KMS-11 (cell line): ENCODE measurements around the gene LMNA.
"Not testable (repeated sequence)": the region's sequence is repeated elsewhere in the genome, so short reads cannot be mapped to it uniquely, and the experiment has no call there.

ENCODE experiments used
- H2AFZ ChIP-seq: fragments of 200-600 bp; sonication (generic); 2 replicates; pipeline ENCODE4 v1.6.1; 2016; ENCODE audit warnings: antibody characterized with exemption, mixed run types, low read depth
- H3K27ac ChIP-seq: fragments of 200-600 bp; sonication (generic); 2 replicates; pipeline ENCODE4 v1.6.1; 2016; ENCODE audit warnings: mild to moderate bottlenecking, mixed run types
- H3K27me3 ChIP-seq: fragments of 200-600 bp; sonication (generic); 2 replicates; pipeline ENCODE4 v1.6.1; 2017; ENCODE audit warnings: mild to moderate bottlenecking, low read depth, mixed run types, moderate library complexity; ENCODE audit not compliant: insufficient read depth
- H3K36me3 ChIP-seq: fragments of 200-600 bp; sonication (generic); 2 replicates; pipeline ENCODE4 v1.6.1; 2017; ENCODE audit warnings: mild to moderate bottlenecking, mixed run types; ENCODE audit not compliant: insufficient read depth
- H3K4me1 ChIP-seq: fragments of 200-600 bp; sonication (generic); 2 replicates; pipeline ENCODE4 v1.6.1; 2016; ENCODE audit warnings: mild to moderate bottlenecking, low read depth, mixed run types; ENCODE audit not compliant: poor library complexity, severe bottlenecking
- H3K4me2 ChIP-seq: fragments of 200-600 bp; sonication (generic); 2 replicates; pipeline ENCODE4 v1.7.0; 2016; ENCODE audit warnings: mild to moderate bottlenecking, mixed run types
- H3K4me3 ChIP-seq: fragments of 200-600 bp; sonication (generic); IDR thresholded peaks from 2 replicates; pipeline ENCODE4 v1.6.1; 2017; ENCODE audit warnings: low read depth, low read length, mixed read lengths; ENCODE audit not compliant: insufficient read depth
- H3K79me2 ChIP-seq: fragments of 200-600 bp; sonication (generic); 2 replicates; pipeline ENCODE4 v1.6.1; 2016; ENCODE audit warnings: low read depth, mixed run types; ENCODE audit not compliant: insufficient read depth
- H3K9ac ChIP-seq: fragments of 200-600 bp; sonication (generic); 2 replicates; pipeline ENCODE4 v1.6.1; 2016; ENCODE audit warnings: mild to moderate bottlenecking, mixed run types
- H4K20me1 ChIP-seq: fragments of 200-600 bp; sonication (generic); 2 replicates; pipeline ENCODE4 v1.6.1; 2016; ENCODE audit warnings: mild to moderate bottlenecking, mixed run types; ENCODE audit not compliant: insufficient read depth
- CTCF ChIP-seq: fragments of 200-600 bp; sonication (generic); conservative IDR thresholded peaks from 2 replicates; pipeline ENCODE4 v1.6.1; 2017; ENCODE audit warnings: low read depth, mild to moderate bottlenecking, antibody characterized with exemption, low read length, moderate library complexity, mixed read lengths

LMNA gene

GRCh38 chr1:156117414-156118176, 3.1 kb downstream of the LMNA start:
- TF ChIP-seq CTCF: no peak
- H3K27ac ChIP-seq: no peak overlapping the region
- H3K4me2 ChIP-seq: peak overlapping the region; percentile 91; the same call in 1 of the 2 replicates
- H3K79me2 ChIP-seq: peaks cover 79% of the 10 kb centered on the region
- no peaks in the 10 kb centered on the region for H3K36me3 ChIP-seq
- peaks cover 82% of the 10 kb centered on the region for H3K4me1 ChIP-seq
- H3K4me3 ChIP-seq: no peak overlapping the region
- no peaks in the 10 kb centered on the region for H4K20me1 ChIP-seq
- H3K27me3 ChIP-seq: no peaks in the 10 kb centered on the region
- no peak overlapping the region for H3K9ac ChIP-seq
- no peak overlapping the region for H2AFZ ChIP-seq

DNA sequence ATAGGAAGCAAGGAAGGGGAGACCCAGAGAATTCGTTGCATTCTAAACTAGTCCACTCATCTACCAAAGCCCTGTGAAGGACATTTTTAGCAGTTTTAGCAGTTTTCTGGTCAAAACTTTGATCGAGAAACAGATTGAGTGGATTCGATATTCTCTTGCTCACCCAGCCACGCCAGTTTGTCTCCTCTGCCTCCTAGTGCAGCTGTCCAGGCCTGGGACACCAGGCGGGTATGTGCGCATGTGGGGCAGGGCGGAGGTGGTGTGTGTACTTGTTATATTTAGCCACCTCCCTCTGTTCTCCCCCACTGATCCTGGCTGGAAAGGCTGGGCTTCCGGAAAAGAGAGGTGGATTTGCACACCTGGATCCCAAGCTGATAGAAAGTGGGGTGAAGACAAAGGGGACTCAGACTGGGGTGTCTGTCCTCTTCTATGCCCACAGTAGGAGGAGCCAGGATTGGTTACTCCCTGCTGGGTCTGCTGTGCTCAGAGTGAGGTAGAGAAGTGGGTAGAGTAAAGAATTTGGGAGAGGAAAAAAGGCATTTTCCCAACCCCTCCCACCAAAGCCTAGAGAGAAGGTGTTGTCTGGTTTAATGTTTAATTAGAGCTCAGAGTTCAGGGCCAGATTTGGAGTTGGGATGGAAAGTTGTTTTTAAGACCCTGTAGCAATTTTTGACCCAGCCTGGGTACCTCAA, 3.8 kb downstream of the LMNA start:
- no peak overlapping the region for H2AFZ ChIP-seq
- peak overlapping the region; percentile 4; the same call in 1 of the 2 replicates for H3K4me2 ChIP-seq
- H3K27ac ChIP-seq: no peak overlapping the region
- no peaks in the 10 kb centered on the region for H4K20me1 ChIP-seq
- H3K36me3 ChIP-seq: no peaks in the 10 kb centered on the region
- peaks cover 85% of the 10 kb centered on the region for H3K79me2 ChIP-seq
- H3K27me3 ChIP-seq: no peaks in the 10 kb centered on the region
- no peak for TF ChIP-seq CTCF
- H3K4me1 ChIP-seq: peaks cover 82% of the 10 kb centered on the region
- no peak overlapping the region for H3K9ac ChIP-seq
- H3K4me3 ChIP-seq: no peak overlapping the region

- no peaks in the 10 kb centered on the region for H4K20me1 ChIP-seq
- H3K4me1 ChIP-seq: peaks cover 84% of the 10 kb centered on the region
- no peak overlapping the region for H3K4me3 ChIP-seq
- no peak for TF ChIP-seq CTCF
- no peaks in the 10 kb centered on the region for H3K36me3 ChIP-seq
- no peaks in the 10 kb centered on the region for H3K27me3 ChIP-seq
- peaks cover 92% of the 10 kb centered on the region for H3K79me2 ChIP-seq
- no peak overlapping the region; the same call in 1 of the 2 replicates for H3K27ac ChIP-seq
- peak overlapping the region; percentile 8; the same call in 1 of the 2 replicates for H3K4me2 ChIP-seq
- no peak overlapping the region for H2AFZ ChIP-seq
- no peak overlapping the region for H3K9ac ChIP-seq
These were observed 5.1 kb downstream of the LMNA start for GRCh38 chr1:156119503-156120209.

- Histone ChIP-seq H3K9ac (no peak overlapping the region), H3K36me3 (no peaks in the 10 kb centered on the region), H3K27ac (no peak overlapping the region; the same call in 1 of the 2 replicates), H3K4me1 (peaks cover 91% of the 10 kb centered on the region), H3K4me2 (peak overlapping the region; percentile 3; the same call in 1 of the 2 replicates), H4K20me1 (no peaks in the 10 kb centered on the region), H2AFZ (no peak overlapping the region), H3K79me2 (peaks cover 92% of the 10 kb centered on the region), H3K27me3 (no peaks in the 10 kb centered on the region), H3K4me3 (no peak overlapping the region)
- TF ChIP-seq CTCF: no peak
These were observed 5.8 kb downstream of the LMNA start for GRCh38 chr1:156120318-156120717.

DNA sequence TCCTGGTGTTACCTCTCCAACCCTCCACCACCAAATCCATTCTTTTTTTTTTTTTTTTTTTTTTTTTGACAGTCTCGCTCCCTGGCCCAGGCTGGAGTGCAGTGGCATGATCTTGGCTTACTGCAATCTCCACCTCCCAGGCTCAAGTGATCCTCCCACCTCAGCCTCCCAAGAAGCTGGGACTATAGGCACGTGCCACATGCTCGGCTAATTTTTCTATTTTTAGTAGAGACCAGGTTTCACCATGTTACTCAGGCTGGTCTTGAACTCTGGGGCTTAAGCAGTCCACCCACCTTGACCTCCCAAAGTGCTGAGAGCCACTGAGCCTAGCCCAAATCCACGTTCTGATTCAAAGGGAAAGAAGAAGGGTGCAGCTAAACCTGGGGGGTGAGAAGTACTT, 6.5 kb downstream of the LMNA start:
- not testable (repeated sequence) for H3K27me3 ChIP-seq, H3K27ac ChIP-seq, H2AFZ ChIP-seq, H3K9ac ChIP-seq, H4K20me1 ChIP-seq, H3K36me3 ChIP-seq, H3K4me3 ChIP-seq
- peaks cover 98% of the 10 kb centered on the region for H3K4me1 ChIP-seq
- peaks cover 88% of the 10 kb centered on the region for H3K79me2 ChIP-seq
- H3K4me2 ChIP-seq: peak overlapping the region; percentile 3; the same call in 1 of the 2 replicates
